ENCODE measurements around the gene RPTOR. TPM values are rescaled to one million over a fixed set of nuclear protein-coding genes. Genes with fewer than 3 reads are reported as not detected.

Gene RPTOR
- total RNA-seq, 1 donor from 2014 or later = 65.9 TPM

DNA sequence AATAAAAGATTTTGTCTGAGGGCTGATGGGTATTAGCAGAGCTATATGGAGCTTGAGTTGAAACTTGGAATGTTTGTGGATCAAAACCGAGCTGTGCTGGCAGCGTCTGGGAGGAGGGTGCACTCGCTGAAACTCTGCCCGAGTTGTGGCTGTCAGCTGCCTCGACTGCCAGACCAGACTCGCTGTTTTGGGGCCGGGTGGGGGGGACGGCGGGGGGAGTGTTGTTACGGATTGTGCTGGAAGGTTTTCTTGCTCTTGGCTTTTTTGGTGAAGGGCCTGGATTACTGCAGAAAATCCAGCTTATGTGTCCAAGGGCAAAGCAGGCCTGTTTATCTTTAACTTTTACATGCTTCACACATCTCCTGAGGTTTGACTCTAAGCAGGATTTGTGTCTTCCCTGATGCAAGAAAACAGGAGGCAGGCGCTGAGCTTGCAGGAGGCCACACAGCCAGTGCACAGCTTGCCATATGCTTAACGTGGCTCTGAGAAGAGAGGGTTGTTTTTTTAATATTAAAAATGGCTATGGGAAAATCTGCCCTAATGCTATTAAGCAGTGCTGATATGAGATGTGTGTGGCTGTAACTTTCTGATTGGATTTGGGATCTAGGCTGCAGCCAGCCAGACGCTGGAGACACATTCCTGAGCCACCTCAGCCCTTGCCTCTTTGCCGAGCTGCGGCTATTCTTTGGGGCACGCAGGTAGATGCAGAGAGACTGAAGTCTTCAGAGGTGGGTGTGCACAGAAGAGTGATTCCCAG lies 20.5 kb upstream of the RPTOR start:
- no peak for ATAC-seq (ENCODE audit: low read depth)
- ChIA-PET POLR2A (no interaction called here), CTCF (no interaction called here)
- no peak overlapping the region for H3K27ac Mint-ChIP-seq
- DNase-seq = no peak
- H3K4me1 Mint-ChIP-seq = no peaks in the 10 kb centered on the region
- no peaks in the 10 kb centered on the region for H3K36me3 Mint-ChIP-seq (ENCODE audit: low read depth)
- H3K9me3 Mint-ChIP-seq = no peaks in the 10 kb centered on the region
- H3K27me3 Mint-ChIP-seq = peaks cover 28% of the 10 kb centered on the region
- no peak overlapping the region for H3K4me3 Mint-ChIP-seq
- intact Hi-C loops (cut with micrococcal nuclease) = no loop called here
- TF ChIP-seq, protein P1, sequence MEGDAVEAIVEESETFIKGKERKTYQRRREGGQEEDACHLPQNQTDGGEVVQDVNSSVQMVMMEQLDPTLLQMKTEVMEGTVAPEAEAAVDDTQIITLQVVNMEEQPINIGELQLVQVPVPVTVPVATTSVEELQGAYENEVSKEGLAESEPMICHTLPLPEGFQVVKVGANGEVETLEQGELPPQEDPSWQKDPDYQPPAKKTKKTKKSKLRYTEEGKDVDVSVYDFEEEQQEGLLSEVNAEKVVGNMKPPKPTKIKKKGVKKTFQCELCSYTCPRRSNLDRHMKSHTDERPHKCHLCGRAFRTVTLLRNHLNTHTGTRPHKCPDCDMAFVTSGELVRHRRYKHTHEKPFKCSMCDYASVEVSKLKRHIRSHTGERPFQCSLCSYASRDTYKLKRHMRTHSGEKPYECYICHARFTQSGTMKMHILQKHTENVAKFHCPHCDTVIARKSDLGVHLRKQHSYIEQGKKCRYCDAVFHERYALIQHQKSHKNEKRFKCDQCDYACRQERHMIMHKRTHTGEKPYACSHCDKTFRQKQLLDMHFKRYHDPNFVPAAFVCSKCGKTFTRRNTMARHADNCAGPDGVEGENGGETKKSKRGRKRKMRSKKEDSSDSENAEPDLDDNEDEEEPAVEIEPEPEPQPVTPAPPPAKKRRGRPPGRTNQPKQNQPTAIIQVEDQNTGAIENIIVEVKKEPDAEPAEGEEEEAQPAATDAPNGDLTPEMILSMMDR (IDR thresholded peaks at IDR 0.05) = no peak

DNA sequence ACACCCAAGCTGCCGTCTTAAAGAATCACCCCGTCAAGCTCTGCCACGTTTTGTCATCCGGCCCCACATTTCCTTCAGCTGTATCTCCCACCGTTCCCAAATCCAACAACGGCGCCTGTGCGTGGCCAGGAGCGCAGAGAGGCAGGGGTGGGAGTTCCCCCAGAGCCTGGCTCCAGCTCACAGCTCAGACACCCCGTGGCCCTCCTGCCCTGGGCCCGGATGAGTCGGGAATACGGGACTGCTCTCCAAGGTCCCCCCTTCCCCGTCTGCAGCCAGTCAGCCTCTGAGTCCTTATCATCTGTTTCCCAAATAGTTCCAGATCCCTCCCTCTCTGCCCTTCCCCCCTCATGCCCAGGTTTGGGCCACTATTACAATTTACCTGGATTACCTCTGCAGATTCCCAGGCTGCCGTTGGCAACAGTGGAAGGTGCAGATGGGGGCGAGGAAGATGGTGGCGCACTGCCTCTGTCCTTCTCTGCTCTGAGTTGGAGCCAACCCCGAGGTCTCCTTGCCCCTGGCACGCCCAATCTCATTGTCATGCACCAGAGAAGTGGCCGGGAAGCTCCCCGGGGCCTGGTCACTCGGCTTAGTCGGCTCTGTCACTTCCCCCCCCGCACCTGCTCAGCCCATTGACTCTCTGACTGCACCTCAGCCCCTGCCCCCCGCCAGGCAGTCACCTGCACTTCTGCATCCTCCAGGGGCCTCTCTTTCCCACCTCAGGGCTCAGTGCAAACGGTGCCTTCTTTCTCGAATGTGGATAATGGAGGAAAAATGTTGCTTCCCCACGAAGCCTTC lies 18.3 kb upstream of the RPTOR start:
- intact Hi-C loops (cut with micrococcal nuclease) = no loop called here
- DNase-seq (no peak), ATAC-seq (ENCODE audit: low read depth) (no peak)
- POLR2A ChIA-PET = no interaction called here
- H3K4me3 Mint-ChIP-seq = no peak overlapping the region
- no peaks in the 10 kb centered on the region for H3K36me3 Mint-ChIP-seq (ENCODE audit: low read depth)
- peaks cover 23% of the 10 kb centered on the region for H3K27me3 Mint-ChIP-seq
- H3K4me1 Mint-ChIP-seq = no peaks in the 10 kb centered on the region
- H3K27ac Mint-ChIP-seq = no peak overlapping the region
- TF ChIP-seq, protein P1 (IDR thresholded peaks at IDR 0.05) = no peak
- CTCF ChIA-PET = no interaction called here
- no peaks in the 10 kb centered on the region for H3K9me3 Mint-ChIP-seq

DNA sequence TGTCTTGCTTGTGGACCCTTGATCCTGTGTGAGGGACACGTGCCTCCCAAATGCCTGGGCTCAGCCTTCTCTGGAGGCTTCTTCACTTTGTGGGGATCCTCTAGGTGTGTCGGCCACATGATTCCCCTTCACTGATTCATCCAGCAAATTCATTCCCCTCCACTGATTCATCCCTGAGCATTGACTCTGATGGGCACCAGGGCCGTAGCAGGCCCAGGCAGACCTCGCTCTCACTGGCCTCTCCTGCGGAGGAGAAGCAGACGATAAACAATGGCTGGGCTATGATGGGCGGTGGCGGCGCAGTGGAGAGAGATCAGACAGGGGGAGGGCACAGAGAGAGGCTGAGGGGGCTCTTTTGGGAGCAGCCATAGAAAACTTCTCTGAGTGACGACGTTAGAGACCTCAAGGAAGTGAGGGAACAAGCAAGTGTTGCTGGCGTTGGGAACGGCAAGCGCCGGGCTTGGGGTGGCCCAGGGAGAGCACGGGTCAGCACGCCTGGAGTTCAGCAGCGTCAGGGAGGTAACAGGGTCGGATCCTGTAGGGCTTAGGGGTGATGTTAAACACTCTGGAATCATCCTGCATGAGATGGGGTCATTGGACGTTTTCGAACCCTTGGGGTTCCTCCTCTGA lies 17.5 kb upstream of the RPTOR start:
- Mint-ChIP-seq H3K9me3 (no peaks in the 10 kb centered on the region), H3K36me3 (ENCODE audit: low read depth) (no peaks in the 10 kb centered on the region), H3K4me1 (no peaks in the 10 kb centered on the region), H3K4me3 (no peak overlapping the region), H3K27me3 (peaks cover 24% of the 10 kb centered on the region), H3K27ac (no peak overlapping the region)
- intact Hi-C loops (cut with micrococcal nuclease) = no loop called here
- ATAC-seq (ENCODE audit: low read depth) = no peak
- no peak for DNase-seq
- ChIA-PET CTCF (no interaction called here), POLR2A (no interaction called here)
- TF ChIP-seq, protein P1 (IDR thresholded peaks at IDR 0.05) = no peak

DNA sequence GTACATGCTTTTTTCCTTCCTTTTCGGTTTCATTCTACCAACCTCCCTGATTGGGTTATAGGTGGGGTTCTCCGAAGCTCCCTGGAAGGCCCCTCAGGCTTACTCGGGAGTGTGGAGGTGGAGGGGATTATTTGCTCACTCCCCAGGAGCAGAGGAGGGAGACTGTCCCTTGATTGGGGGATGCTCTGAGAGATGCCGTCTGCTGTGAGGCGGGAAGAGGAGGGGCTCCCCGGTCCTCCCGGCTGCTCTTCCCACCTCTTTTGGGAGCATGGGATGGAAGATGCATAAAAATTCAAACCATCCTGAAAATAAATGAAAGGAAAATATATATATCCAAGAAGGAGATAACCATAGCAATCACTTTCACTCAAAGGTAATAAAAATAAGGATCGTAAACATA lies 16.1 kb upstream of the RPTOR start:
- no peak for DNase-seq
- no peak for ATAC-seq (ENCODE audit: low read depth)
- Mint-ChIP-seq H3K36me3 (ENCODE audit: low read depth) (no peaks in the 10 kb centered on the region), H3K9me3 (no peaks in the 10 kb centered on the region), H3K4me1 (no peaks in the 10 kb centered on the region), H3K4me3 (no peak overlapping the region), H3K27ac (no peak overlapping the region), H3K27me3 (peaks cover 24% of the 10 kb centered on the region)
- TF ChIP-seq, protein P1 (IDR thresholded peaks at IDR 0.05) = no peak
- POLR2A ChIA-PET = no interaction called here
- intact Hi-C loops (cut with micrococcal nuclease) = no loop called here
- CTCF ChIA-PET = no interaction called here
